NCI-H1694 treated with DMSO at 0.1 percent for 48 hours (cell line): Measurements from ENCODE around the gene OTC.
A peak's percentile ranks its signal among the peaks of the same experiment; 100 is the strongest.

Experiments
- DNase-seq: peaks from one replicate; lab custom pipeline; 2025; lab: John Stamatoyannopoulos, UW

OTC gene

DNA sequence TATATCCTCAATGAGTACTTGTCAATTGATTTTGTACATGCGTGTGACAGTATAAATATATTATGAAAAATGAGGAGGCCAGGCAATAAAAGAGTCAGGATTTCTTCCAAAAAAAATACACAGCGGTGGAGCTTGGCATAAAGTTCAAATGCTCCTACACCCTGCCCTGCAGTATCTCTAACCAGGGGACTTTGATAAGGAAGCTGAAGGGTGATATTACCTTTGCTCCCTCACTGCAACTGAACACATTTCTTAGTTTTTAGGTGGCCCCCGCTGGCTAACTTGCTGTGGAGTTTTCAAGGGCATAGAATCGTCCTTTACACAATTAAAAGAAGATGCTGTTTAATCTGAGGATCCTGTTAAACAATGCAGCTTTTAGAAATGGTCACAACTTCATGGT is at the start of gene OTC:
OTC (plus strand) TSS at position 243 of the 400 bp plus-strand sequence; CDS start at position 336, 93 bp downstream.
- DNase-seq = no peak

DNA sequence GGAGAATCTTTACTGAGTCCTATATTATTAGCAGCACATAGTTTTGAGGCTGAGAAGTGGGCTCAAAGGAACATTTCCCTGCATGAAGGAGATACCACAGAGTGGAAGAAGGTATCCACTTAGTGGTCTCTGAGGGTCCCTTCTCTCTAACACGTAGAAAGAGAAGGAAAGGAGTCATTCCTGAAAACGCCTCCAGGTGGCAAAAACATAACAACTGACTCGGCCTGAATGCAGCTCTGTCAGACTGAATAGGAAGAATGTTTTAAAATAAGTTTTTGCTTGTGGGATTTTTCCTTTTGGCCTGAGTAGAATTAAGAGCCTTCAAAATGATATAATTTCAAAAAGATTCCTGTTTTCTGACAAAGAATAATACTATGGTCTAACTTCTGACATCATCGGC is 48.4 kb upstream of the OTC start:
- peak; percentile 8 for DNase-seq

DNA sequence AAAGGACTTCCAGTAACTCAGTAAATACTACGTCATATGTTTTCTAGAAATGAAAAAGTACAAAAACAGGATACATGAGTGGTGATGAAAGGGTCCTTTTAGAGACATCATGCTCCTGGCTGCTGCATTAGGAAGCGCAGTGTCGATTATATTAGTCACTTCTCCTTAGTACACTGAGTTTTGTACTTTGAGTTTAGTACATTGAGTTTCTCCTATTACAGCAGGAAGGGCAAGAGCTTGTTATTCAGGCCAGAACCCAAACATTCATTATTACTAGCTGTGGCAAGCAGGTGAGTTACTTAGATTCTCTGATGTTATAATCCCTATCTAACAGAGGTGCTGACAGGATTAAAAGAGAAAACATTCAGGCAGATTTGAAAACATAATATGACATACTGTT is 46.4 kb upstream of the OTC start:
- DNase-seq = no peak

DNA sequence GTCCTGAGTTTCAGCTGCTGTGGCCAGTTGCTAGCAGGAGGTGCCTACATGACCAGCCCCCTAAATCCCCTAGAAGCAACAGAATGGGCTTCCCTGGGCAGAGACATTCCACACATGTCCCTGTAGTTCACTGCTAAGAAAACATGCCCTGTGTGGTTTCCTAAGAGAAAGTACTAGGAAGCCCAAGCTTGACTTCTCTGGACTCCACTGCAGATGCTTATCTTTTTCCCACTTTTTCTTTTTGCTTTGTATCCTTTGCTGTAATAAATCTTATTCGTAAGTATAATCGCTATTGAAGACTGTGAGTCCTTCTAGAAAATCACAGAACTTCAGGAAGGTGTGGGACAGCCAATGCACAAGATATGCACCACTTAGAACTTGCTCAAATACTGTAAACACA is 40.7 kb upstream of the OTC start:
- no peak for DNase-seq

DNA sequence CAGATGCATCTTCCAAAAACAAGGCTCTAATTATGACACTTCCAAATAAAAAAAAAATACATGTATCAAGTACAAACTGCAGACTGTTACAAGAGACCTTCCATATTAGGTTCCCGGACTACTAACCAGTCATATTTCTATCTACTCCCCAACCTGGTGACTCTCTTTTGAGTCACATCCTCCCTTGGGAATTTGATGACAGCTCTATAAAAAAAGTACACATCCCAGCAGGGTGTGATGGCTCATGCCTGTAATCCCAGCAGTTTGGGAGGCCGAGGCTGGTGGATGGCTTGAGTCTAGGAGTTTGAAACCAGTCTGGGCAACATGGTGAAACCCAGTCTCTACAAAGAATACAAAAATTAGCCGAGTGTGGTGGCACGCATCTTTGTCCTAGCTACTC is 40.0 kb upstream of the OTC start:
- no peak for DNase-seq

DNA sequence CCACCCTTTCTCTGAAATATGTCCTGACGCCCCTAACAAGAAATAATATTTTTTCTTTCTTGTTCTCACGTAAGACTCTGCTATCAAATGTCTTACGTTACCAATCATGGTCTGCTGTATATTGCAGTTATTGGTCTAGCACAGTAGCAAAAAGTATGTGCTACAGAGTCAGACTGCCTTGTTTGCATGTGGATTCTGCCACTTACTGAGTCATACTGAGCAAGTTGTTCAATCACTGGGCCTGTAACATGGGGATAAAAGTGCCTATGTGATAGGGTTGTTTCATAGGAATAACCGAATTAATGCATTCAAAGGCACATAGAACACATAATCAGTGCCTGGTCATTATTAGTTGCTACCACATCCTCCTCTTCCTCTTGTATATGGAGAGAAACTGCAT is 39.2 kb upstream of the OTC start:
- no peak for DNase-seq

DNA sequence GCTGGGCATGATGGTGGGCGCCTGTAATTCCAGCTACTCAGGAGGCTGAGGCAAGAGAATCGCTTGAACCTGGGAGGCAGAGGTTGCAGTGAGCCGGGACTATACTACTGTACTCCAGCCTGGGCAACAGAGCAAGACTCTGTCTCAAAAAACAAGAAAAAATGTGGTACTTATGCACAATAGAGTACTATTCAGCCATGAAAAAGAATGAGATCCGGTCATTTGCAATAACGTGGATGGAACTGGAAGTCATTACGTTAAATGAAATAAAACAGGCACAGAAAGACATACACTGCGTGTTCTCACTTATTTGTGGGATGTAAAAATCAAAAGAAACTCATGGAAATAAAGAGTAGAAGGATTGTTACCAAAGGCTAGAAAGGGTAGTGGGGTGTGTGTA is 37.2 kb upstream of the OTC start:
- no peak for DNase-seq

DNA sequence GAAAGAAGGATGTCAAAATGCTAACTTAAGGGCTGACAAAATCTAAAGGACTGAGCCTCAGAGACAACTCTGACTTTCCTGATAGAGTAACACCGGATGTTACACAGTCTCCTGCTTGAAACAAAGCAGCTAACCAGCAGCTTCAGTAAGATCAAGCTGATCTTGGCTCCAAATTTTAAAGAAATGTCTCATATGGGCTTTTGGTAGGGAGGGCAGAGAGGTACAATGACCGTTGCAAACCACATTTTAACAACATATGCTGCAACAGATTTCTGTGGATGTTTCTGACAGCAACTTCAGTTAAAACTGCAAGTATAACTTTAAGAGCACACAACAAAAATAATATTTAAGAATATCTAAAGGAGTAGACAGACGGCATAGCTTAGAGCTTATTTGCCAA is 34.2 kb upstream of the OTC start:
- DNase-seq = no peak

DNA sequence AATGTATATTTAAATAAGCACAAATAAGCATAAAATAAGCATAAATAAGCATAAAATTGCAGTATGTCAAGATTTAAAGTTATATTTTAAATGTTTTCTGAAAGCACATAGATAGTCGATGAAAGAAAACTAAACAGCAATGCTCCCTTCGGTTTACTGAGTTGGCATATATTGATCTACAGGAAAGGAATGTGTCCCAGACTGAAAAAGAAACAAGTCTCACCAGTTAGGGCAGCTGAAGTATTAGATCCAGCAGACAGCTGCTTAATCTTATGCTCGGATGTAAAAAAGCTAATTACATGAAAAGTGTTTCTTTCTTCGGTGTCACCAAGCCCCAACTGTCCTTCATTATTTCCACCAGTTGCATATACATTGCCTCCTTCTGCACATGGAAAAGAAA is 33.8 kb upstream of the OTC start:
- DNase-seq = no peak

DNA sequence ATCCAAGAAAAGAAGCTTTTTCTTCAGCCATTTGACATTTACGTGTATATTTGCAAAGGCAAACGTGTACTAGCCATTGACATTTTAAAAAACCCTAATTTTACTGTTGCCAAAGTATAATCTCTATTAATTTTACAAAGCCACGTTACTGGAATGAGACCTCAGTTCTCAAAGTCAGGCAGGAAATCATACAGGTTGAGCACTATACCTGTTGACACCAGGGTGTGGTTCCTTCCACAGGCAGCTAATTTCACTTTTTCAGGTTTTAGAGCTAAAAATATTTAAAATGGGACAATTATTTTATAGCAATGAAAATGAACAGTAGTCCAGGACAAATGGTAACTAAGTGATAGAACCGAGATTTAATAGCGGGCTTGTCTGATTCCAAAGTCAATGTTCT is 31.6 kb upstream of the OTC start:
- DNase-seq = no peak

DNA sequence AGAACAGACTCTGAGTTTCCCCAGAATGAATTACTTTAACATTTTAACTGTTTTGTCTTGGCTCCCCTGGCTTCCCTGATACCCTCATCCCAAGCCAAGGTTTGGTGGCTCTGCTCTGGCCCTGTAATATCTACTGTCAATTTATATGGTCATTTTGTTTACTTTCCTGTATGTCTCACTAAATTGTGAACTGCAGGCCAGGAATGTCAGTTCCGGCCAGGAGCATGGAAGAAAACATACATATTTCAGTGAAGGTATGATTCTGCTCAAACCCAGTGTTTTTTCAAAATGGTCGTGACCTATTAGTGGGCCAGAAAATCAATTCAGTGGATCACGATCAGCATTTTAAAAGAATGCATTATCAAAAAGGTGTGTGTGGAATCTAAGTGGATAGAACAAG is 26.3 kb upstream of the OTC start:
- no peak for DNase-seq

DNA sequence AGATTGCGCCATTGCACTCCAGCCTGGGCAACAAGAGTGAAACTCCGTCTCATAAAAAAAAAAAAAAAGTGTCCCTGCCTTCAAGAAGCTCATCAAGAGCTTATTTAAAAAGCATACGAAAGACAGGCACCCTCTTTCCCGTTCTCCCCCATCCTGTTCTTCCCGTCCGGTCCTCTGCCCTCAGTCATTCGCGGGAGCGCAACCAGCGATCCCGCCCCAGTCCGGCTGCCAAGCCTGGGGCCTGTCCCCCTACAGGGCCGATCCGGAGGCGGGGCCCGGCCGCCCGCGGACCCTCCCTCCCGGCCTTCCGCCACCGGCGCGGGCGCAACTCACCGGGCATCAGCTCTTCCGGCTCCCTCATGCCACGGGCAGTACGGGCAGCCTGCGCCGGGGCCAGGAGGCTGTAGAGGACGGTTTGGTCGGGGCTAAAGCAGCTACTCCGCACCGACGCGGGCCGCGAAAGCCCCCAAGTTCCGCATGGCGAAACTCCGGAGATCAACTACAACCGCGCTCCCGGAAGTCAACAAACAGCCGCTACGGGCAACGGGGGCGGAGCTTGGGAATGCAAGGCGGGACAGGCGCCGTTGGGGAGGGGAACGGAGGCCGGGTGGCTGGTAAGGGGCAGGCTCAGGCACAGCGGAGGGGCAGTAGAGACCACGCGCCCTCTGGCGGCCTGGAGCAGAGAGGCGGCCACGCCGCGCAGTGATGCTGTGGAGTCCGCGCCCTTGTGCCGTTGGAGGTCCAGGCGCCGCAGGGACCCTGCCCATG is 25.2 kb upstream of the OTC start, which contains the start of gene RPGR:
RPGR (minus strand) TSS at position 503 of the 768 bp plus-strand sequence; CDS start at position 361, 142 bp downstream.
- DNase-seq = peak; percentile 86

DNA sequence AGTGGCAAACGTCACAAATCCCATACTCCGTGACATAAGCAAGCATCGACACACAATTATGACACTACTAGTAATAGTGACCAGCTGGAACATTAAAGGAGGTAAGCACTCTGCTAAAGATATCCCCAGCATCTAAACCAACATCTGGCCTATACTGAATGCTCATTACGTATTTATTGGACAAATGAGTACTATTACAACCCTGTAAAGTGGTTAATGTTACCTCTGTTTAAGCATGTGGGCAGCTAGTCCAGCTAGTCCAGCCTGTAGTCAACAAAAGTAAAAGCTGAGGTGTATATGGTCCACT is 24.7 kb upstream of the OTC start:
- no peak for DNase-seq

DNA sequence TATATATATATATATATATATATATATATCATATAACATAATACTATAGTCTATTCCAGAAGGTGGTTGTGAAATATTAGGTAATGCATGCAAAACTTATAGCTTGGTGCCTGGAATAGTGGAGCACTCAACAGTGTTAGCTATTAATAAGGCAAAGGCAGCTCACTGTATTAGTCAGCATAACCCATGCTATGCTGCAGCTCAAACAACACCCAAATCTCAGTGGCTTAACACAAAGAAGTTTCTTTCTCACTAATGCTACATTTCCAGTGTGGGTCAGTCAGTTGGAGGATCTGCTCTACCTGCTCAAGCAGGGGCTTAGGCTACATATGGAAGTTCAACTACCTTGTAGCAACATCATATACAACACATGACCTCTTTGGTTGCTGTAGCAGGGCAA is 19.9 kb upstream of the OTC start:
- DNase-seq = no peak

DNA sequence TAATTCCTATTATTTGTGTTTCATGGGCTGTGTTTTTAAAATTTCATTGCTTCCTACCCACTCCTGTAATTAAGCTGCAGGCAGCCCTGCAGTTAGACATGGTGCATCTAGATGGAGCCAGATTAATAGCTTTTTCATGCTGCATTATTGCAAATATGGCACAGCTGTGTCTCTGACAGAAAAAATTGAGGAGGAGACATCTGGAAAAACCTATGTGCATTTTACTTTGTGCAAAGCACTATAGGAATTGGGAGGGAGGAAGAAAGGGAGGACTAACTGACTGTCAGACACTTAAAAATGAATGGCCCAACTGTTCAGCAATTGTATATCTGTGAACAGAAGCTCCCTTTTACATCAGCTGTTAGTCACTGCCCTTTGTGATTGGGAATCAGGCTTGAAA is 17.0 kb upstream of the OTC start:
- peak; percentile 62 for DNase-seq

DNA sequence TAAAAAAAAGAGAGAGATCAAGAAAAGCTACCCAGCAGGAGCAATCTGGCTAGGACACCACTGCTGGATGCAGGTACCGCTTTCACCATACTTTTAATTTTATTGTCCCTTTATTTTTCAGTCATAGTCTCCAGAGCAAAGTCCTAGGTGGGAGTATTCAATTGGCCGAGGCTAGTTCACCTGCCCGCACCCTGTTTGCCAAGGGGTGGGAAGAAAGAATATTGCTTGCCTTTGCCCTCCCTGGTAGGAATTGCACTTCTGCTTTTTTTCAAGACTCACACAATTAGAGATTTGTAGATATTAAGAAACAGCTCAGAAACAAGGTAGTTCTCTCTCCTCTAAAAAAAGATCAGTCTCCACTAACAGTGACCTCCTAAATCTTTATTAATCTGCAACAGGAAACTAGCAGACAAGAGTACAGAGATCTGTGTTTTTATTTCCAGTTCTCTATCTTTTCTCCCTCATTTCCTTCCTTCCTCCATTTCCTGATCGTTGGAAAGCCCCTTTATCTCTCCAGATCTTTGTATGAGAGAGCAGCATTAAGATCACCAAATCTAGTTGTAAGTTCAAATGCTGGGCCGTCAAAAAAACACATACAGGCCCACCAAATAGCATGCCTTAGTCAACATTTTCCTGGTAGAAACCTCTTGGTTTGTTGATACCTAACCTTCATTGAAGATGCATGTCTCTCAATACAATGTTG is 15.7 kb upstream of the OTC start:
- no peak for DNase-seq

DNA sequence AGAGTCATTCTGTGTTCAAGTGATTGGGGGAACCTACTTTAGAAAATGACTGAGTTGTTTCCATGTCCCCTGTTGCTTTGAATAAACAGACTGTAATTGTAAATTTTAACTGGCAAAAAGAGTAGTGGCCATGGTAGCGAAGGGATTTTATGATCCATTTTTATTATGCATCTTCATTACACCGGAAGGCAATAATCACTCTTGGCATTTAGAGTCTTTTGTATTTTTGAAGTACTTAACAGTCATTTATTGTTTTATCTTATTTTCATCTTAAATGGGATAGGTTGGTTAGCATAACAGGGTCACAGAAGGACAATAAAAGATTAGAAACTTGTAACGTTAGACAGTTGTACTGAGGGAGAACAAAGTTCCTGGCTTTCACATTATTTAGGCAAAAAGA is 11.0 kb upstream of the OTC start:
- DNase-seq = no peak

DNA sequence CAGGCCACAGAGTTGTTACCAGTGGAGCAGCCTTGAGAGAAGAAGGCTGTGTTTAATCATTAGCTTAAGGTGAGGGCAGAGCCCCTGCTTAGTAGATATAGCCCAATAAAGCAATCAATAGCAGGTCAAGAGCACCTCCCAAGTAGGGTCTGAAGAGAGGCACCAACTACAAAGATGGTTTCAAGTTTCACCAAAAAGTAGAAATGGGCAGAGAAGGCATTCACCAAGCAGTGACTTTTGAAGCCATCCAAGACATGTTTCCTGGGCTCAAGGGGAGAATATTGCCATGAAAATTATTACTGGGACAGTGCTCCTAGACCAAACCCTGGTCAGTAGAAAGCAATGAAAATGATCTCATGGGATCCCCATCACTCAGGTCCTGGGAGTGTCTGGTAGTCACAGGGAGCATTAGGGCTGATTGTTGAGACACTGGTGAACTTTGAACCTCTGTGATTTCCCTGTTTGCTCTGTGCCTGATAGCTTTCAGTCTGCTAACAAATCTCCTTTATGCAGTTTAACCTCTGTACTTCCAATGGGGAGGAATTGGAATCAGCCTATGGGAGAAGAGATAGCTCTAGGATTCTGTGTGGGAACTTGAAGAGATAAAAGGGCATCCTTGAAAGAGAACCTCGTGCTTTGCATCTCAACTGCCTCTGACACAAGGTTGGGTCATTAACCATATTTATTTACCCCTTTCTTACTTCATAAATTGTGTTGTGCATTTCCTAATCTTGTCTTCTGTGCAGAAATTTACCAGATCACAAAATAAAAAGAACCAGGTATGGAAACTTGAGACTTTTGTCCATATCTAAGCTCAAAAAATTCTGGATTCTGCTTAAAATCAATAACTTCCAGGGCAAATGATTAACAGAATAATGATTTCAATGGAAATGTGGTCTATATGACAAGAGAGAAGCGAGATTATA is 9.3 kb upstream of the OTC start:
- no peak for DNase-seq

DNA sequence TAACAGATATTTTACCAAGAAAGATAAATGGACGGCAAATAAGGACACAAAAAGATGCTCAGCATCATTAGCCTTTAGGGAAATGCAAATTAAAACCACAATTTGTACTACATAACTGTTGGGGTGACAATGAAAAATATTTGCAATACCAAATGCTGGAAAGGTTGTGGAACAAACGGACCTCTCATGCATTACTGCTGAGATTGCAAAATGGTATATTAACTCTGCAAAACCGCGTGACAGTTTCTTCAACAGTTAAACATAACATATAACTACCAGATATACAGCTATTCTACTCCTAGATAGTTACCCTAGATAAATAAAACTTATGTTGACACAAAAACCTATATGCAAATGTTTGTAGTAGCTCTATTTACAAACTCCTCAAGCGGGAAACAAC is 6.3 kb upstream of the OTC start:
- DNase-seq = no peak

DNA sequence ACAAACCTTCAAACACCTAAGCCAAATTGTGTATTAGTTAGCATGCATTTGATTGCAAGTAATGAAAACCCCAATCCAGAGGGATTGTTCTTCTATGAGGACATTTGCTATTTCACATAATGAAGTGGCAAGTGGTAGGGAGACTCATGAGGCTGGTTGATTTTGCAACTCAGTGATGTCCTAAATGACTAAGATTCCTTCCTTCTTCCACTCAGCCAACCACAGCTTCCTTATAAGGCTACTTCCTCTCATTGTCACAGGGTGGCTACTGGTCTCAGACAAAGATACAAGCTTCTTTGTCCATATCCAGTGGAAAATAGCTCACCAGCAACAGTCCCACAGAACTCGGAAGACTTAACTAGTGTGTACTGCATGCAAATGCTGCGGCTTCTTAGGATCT is 5.3 kb upstream of the OTC start:
- no peak for DNase-seq

DNA sequence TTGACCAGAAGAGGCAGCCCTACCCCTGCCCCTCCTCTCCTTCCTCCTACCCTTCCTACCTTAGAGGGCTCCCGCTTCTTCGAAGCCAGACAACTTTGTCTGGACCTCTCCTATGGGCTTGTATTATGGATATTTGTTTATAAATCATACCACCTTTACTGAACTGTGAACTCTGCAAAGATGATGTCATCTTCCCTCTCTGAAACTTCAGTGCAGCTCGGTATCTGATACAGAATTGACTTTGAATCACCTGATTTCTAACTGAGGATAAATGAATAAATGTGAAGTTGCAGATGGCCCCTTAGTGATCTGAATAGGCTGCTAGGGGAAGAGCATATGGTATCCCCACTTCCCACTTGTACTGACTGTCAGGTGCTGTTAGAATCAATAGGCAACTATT is 1.1 kb upstream of the OTC start:
- DNase-seq = no peak

DNA sequence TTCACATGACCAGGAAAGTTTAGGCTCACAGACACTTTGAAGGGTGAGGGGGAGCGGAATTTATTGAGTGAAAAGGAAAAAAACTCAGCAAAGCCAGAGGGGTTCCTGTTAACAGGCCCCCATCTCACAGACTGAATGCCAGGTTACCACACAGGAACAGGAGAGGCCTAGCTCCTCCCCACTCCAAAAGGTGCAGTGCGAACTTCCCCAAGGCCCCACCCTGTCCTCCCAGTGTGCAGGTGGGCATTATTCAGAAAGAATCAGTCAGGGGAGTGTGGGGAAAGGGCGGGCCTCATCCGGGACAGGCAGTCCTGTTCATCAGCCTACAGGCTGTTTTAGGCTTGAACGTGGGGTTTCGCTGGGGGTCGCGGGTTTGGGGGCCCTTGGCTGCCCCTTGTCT is 4.0 kb downstream of the OTC start:
- no peak for DNase-seq
